DMS79 (cell line): ENCODE measurements around the gene MYO5B.

ENCODE experiments used
- DNase-seq: peaks from one replicate; lab custom pipeline; 2025; lab: John Stamatoyannopoulos, UW

MYO5B gene

DNA sequence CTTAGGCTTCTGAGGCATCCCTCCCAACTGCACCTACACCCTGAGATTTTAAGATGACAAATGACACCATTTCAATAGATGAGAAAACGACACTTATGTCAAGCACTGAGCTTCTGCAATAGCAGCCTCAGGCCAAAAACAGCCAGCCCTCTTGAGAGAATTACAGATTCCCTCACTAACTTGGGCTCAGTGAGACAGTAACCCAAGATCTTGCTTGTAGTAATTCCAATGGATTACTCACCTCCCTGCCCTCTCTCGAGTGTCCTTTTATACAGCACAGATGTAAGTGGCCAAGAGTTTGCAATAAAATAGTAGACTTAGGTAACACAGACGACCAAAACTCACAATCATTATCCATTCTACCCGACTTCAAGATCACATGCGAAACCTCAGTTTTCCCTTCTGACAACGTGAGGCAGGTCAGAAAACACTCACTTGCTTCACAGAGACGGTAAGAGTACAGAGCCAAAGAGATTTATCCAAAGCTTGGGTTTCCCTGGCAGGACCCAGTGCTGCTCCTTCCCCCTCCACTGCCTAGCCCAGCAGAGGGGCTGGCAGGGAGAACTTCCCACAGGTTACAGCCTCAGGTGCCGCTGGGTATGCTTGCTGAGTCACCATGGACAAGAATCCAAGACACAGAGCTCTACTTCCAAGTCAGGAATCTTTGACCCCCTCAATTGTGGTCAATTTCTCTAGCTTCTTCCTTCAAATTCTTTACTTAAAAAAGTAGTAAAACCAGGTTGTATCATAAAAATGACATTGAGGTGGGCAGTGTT is 181.4 kb downstream of the MYO5B start:
- DNase-seq = peak; percentile 20

DNA sequence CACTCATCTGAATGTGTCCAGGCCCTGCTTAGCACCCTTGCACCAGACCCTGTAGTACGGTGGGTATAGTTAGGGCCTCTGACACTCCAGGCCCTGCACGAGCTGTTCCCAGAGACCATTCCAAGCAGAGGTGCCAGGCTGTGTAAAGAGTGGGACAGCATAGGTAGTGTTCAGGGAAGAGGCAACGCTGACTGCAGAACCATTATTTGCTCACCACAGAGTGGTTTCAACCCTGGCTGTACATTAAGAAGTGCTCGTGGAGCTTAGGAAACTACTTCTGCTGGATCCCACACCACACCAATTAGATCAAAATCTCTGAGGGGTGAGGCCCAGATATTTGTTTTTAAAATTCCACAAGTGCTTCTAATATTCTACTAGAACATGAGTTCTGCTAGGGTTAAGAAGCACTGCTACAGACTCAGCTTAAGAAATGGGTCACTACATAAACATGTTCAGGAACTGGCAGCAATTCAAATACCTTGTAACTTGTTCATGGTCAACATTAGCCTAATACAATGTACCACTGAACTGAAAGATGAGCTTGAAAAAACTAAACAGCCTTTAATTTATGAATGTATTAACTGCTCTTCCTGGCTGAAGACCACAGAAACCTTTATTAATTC is 183.0 kb downstream of the MYO5B start:
- no peak for DNase-seq

DNA sequence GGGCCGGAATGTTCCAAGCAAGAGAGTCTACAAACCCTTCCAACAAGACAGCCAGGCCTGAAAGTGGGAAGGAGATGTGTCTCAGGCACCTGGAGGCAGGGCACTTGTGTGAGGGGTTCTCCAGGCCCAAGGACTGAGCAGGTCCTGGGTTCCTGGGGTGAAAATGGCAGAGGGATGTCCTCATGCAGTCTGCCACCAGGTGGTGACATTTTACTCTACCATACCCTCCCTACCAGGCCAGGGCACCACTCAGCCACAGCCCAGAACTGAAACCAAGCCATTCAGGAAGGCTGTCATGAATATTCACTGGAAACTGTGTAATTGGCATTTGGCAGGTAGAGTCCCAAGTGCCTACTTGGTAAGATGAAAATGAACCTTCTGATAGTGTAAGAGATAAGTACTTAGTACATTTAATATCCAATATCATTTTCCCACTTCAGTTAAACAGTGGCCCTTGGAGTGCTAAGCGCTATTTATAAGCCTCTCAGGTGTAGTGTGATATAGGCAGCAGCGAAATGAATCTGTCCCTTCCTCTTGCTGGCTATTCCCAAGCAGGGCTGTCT is 185.1 kb downstream of the MYO5B start:
- DNase-seq = peak; percentile 70

DNA sequence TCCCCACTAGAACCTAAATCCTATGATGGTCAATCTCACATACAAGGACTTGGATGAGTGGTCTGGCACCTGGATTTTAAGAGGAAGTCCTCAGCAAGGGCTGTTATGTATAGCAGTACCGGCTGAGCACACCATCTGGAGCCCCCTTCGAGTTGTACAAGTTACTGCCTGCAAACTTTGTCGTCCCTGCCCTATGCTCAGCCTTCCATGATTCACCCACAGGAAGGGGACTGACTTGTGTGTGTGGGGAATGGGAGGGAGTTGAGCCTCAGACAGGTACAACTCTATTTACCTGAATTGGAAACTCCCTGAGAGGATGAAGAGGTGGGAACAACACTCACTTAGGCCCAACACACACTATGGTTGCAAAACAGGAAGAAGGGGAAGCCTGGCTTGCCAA is 186.6 kb downstream of the MYO5B start:
- DNase-seq = no peak

DNA sequence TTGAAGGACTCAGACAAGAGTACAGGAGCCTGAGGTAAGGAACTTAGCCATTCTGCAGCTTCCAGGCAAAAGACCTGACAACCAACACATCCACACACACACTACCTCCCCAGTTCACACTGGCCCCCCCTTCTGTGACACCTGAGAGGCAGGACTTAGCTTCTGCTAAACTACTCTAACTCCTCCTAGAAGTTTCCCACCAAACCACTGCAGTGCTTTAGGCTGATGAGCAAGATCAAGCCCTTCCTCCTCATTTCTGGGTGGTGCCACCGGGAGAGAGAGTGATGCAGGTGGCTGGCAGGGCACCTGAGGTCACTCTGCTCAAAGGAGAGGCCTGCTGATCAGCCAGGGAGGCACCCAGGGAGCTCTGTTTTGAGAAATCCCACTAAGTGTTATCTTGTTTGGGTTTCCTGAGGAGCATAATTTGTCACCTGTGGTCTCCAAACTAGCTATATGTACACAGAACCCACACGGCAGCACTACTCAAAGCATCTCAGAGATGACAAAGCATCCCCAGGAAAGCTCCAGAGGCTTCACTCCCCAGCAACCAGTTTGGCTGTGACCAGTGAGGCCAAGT is 188.4 kb downstream of the MYO5B start:
- DNase-seq = no peak

DNA sequence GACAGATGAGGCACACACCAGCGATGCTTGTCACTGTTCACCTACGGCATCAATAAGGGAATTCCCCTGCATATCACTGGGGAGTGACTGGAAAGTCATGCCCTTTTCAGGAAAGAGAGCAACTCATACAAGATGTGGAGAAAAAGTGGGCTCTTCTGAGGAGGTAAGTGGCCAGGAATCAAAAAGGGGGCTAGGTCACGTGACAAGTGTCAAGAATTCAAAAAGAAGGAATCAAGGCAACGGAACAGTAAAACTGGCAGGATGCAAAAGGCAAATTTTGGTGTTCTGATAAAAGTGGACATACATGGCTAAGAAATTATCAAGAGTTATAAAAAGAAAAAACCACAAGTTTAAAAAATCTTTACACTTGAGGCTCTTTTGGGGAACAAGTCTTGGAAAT is 190.9 kb downstream of the MYO5B start:
- DNase-seq = no peak

DNA sequence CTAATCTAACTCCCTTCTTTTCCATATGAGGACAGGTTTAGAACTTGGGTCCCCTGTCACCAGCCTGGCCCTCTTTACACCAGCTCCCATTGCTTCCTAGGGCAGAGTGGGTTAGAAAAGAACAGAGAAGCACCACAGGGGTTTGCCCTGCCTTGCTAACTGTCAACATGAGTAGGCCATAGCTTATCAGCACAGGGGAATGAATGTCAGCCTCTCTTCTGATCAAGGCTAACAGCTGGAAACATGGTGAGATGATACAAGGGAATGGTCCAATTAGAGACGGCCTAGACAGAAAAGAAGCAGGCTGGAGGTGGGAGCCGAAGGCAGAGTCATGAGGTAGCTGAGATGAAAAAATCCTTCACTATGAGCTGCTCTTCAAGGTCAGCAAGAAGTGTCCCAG is 192.2 kb downstream of the MYO5B start:
- DNase-seq = no peak

DNA sequence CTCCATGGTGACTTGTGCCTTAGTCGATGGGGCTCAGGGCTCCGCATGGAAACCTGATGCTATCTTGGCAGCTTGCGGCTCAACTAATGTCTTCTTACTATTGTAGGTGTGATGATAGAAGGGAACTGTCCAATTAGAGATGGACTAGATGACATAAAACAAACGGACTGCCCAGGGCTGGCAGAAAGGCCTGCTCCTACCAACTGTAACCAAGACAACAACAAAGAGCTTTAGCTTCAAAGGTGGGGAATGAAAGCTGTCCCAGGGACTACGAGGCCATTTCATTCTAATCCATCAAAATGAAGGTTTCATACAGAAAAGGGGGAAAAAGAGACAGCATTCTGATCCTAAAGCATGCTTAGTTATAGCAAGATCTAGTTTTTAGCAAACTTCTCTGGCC is 194.7 kb downstream of the MYO5B start:
- DNase-seq = no peak

DNA sequence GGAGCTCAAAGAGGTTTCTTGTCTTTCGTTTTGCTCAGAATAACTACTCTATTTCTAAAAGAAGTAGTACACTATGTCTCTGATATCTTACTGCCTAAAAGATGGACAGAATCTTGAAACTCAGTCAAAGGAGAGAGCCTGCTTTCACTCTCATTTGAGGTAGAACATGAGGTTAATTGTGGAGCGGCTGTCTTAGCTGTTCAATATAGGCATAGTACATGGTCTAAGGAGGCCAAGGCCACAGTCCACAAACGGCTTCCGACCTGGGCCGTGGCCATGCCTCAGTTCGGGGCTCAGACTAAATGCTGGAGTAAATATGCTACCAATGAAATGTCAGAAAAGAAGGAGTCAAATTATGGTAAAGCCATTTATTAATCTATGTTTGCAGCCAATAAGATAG is 195.8 kb downstream of the MYO5B start:
- no peak for DNase-seq

DNA sequence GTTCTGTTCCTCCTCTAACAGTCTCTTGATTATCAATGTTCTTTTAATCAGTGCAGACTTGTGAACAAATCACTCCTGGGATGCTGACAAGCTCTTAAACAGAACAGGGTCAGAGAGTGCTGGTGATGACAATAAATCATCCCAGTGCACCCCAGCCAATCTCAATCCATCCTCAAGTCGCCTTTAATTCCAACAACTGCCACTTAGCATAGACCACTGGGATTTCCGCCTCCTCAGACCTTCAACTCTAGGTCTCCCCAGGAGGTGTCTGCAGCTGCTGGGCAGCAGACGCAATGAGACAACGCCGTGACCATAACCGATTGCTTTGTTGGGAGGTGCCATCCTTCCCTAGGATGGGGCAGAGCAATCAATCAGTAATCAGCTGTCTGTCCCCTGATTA is 197.4 kb downstream of the MYO5B start:
- DNase-seq = no peak

DNA sequence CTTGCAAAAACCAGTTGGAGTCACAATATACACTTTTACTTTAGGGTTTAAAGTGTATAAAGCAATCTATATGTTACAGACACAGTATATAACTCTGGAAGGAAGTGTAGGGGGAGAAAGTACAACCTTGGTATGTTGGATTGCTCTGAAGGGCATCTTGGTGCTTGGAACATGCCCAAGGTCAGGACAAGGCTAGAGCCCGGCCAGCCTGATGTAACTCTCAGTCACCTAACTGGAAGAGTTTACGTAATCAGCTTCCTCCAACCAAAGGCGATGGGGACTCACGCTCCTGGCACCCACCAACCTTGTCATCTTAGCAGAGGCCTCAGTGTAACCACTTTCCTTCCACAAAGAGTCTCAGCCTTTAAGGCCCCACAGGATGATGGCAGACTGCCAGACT is 200.5 kb downstream of the MYO5B start:
- DNase-seq = no peak

DNA sequence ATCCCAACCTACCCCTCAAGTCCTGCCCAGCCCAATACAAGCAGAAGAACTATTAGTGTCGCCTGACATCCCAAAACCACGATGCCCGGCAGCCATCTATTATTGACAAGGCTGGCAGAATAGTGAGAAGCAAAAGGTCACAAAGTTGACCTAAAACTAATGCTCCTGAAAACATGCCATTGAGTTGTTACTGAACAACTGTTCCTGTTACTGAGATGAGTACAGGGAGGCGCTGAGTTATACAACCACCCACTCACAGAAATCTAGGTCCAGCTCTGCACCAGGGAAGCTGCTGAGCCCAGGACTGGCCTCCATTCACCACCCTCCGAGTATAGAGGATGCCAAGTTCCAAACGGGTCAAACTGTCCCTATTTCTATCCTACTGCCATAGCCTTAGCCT is 201.6 kb downstream of the MYO5B start:
- DNase-seq = no peak

DNA sequence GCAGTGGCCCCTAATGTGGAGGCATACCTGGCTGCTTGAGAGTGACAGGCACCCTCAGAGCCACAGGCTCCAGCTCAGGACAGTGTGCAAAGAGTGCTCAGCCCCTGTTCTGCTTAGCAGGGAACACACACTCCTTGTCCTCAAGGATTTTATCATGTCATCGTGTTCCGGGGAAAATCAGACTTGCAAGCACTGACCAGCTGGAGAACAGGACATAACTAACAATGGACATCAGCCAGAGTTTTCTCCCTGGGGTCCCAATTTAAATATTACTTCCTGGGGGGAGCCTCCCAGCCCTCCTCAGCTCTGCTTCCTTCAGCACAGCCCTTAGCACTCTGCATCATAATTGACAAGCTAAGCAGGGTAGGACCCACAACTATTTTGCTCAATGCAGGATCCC is 206.2 kb downstream of the MYO5B start:
- no peak for DNase-seq

DNA sequence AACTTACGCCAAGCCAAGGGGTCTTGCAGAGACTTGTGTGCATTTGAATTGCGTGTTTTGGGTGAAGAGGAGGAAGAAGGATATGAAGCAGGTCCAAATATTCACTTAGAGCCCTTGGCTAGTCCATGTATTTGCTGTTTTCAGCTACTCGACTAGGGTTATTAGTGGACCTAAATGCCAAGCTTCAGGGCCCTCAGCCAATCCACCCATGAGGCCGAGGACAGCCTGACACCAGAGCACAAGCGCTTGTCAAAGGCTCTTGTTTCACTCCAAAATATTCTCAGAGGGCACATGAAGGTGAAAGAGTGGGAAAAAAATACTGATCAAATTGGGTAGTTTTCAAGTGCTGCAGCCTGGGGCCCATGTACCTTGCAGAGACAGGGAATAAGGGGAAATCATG is 206.8 kb downstream of the MYO5B start:
- no peak for DNase-seq

DNA sequence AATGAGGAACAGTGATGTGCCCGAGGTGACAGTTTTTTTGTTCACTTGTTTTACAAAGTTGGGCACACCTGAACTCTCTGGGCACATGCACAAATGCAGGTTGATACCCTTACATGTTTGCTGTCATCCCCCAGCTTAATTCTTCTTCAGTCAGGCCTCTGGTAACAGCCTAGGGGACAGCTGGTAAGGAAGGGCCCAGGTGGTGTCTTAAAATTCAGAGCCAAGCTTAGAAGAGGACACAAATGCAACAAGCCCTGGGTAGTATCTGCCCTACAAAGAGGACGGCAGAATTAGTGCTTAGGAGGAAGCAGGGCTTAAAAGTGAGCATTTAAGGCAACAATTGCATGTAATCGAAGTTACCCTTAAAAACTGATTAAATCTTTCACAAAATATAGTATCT is 209.7 kb downstream of the MYO5B start:
- DNase-seq = no peak

DNA sequence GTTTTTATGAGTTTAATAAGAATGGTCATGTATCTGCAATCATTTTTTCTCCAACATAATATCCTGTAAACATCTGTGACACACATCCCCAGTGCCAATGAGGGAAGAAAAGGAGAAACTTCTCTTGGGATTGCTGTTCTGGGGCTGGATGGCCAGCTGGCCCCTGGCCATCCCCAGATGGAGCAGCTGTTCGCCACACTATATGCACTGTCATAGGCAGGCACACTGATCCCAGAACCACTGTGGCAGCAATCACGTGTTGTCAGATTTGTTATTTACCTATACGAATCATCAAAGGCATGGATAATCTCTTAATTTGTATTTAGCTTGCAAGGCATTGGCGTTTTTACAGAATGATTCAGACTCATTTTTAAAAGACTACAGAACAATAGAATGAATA is 214.1 kb downstream of the MYO5B start:
- no peak for DNase-seq

DNA sequence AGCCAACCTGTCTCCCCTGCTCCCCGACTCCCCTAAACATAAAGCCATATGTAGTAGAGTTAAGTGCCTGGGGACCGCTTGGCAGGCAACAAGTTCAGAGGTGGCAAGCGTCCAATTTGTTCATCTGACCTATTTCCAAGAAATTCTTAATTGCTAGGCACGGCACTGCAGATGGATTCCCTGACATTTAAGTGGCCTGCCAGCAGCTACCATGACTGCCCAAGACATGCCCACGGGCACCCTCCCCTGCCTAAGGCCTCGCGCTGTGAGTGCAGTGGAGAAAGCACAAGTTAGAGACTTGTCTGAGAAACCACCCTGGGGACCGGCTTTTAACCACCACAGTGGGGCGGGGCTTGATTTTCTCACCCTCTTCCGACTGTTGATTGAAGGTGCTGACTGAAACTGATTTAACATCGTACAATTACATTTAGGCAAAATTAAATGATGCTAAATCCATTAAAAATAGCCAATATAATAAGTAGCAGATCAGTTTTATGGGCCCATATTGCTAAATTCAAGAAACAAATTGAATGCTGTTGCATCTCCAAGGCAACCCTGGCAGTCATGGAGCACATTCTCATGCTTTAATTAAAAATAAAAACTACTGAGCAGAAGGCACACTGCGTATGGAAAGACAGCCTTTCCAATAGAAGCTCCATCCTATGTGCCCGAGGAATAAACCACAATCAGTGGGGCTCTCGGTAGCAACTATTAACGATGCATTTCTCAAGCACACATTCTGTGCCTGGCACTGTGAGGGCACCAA is 218.0 kb downstream of the MYO5B start:
- DNase-seq = peak; percentile 79

DNA sequence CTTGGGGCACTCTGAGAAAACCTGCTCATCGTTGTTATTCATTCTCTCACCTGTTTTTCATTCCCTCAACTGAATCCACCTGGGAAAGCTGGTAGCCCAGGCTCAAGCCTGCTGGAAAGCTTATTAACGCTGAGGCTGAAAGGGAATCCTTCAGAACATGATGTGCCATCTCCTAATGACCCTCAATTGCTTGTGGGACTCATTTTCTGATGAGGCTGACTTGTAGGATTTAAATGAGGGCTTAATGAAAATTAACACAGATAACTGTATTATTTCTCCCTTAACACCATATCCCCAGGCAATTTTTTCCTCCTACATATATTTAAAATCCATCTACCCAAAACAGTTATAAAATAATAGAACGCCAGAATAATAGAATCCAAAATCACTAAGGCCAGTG is 218.9 kb downstream of the MYO5B start:
- no peak for DNase-seq

DNA sequence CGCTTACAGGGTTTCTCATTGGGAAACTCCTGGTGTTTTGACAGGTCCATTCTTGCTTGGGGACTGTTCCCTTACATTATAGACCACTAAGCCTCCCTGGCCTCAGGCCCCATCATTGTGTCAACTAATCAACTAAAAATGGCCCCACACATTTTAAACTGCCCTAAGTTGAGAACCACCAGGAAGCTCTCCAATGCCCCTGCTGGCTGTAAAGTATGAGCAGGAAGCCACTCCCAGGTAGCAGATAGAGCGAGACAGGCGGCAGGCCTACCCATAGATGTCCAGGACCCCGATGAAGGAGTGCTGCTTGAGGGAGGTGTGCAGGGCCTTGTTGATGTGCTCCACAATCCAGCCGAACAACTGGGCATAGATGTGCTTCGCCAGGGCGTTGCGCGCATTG is 220.9 kb downstream of the MYO5B start:
- no peak for DNase-seq

DNA sequence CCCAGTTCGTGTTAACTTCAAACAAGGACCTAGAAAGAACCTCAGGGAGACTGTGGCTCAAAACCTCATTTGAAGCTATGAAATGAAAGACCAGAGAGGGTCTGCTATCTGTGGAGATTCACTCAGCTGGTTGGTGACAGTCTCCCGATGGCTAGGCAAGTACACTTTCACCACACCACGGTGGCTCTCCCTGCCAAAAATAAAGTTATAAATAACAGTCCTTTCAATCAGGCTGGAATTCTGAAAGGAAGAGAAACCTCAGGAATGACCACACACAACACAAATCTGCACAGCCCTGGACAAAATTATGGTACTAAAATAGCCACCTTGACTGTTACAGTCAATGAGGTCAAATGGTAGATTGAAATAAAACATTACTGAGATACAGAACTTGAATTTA is 221.4 kb downstream of the MYO5B start:
- no peak for DNase-seq

DNA sequence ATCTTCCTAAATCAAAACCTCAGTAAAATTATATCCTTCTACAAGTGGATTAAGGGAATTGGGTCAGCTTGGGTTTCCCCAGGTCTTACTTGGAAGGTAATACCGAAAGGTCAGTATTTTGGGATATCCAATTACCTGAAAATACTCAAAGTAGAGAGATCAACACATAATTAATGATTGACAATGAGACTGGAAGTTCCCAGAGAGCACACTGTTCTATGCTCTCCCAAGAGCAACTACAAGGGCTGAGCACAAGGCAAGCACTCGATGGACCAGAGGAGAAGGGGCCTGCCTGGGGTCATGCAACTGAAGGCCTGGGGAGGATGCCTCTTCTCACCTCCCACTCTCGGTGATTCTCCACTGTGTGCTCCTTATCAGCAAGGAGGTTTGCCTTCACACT is 222.4 kb downstream of the MYO5B start:
- DNase-seq = no peak

DNA sequence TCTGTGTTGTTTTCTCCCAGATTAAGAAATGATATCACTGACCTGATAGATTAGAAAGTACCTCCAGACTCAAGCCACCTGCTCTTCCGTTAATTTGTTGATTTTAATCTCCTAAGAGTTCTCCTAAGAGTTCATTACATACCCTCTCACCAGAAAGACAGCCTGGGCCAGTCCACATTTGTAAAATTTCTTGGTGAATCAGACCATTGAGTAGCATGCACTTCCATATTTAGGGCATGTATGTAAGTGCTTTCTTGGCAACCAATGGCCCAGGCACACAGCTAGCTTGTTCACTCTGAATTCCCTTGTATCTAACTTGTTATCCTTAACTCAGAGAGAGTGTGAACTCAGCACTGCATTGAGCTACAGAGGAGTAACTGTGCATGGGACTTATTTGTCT is 223.5 kb downstream of the MYO5B start:
- no peak for DNase-seq

DNA sequence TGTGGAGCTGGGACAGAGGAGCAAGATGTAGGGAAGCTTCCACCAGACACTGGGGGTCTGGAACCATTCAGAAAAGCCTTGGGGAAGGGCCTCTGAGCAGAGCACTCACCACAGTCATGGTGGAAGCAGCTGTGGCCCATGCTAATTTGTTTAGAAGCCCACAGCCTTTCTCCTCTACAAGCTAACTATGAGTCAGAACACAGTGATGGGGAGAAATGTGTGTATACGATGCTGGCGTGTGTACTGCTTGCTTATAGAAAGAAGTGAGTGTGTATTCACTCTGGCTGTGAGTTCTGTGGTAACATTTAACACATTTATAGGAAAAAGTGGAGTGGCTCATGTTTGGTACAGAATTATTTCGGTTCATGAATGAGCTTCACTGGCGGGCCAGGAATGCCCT is 224.6 kb downstream of the MYO5B start:
- DNase-seq = no peak
